Forelimb muscle (tissue), 1 donor: ENCODE measurements around the gene PAX5. TPM values are rescaled to one million over a fixed set of nuclear protein-coding genes. Genes with fewer than 3 reads are reported as not detected.

Source experiments
- DNase-seq: peaks from one replicate; pipeline ENCODE4 v3.0.0-alpha.2; 2013; ENCODE audit warnings: low read depth
- polyA plus RNA-seq: library from polyadenylated mRNA; unstranded; fragments of 120-200 nt; gene quantifications from one replicate; pipeline ENCODE4 v1.2.1, GENCODE V29; 2013; ENCODE audit not compliant: insufficient read length

PAX5 gene
- polyA plus RNA-seq, 1 donor: 0.25 TPM

- no peak for DNase-seq
Measured at GRCh38 chr9:36934478-36935065, 99.5 kb downstream of the PAX5 start.

- DNase-seq: no peak
Measured at GRCh38 chr9:36933676-36934215, 100.3 kb downstream of the PAX5 start.

GRCh38 chr9:36932198-36932597, 101.9 kb downstream of the PAX5 start:
- no peak for DNase-seq

GRCh38 chr9:36930941-36931340, 103.1 kb downstream of the PAX5 start:
- DNase-seq: no peak

- no peak for DNase-seq
Measured at GRCh38 chr9:36929350-36929675, 104.8 kb downstream of the PAX5 start.

GRCh38 chr9:36928670-36929349, 105.3 kb downstream of the PAX5 start:
- DNase-seq: no peak

GRCh38 chr9:36928210-36928609, 105.9 kb downstream of the PAX5 start:
- DNase-seq: no peak

GRCh38 chr9:36924757-36925432, 109.2 kb downstream of the PAX5 start:
- DNase-seq: no peak

- no peak for DNase-seq
Measured at GRCh38 chr9:36924071-36924470, 110.0 kb downstream of the PAX5 start.

GRCh38 chr9:36923025-36923625, 110.9 kb downstream of the PAX5 start:
- DNase-seq: no peak

- no peak for DNase-seq
Measured at GRCh38 chr9:36922548-36922947, 111.5 kb downstream of the PAX5 start.

GRCh38 chr9:36914212-36914577, 119.9 kb downstream of the PAX5 start:
- no peak for DNase-seq

- no peak for DNase-seq
Measured at GRCh38 chr9:36913393-36914211, 120.5 kb downstream of the PAX5 start.

- no peak for DNase-seq
Measured at GRCh38 chr9:36912620-36913019, 121.4 kb downstream of the PAX5 start.

- DNase-seq: no peak
Measured at GRCh38 chr9:36911601-36912412, 122.3 kb downstream of the PAX5 start.

GRCh38 chr9:36911037-36911436, 123.0 kb downstream of the PAX5 start:
- DNase-seq: no peak

GRCh38 chr9:36906492-36906891, 127.6 kb downstream of the PAX5 start:
- no peak for DNase-seq

- DNase-seq: no peak
Measured at GRCh38 chr9:36905101-36906066, 128.7 kb downstream of the PAX5 start.

GRCh38 chr9:36903541-36904435, 130.3 kb downstream of the PAX5 start:
- DNase-seq: no peak
